Measurements from ENCODE around the gene TNFAIP1.
"Not testable (repeated sequence)": the region's sequence is repeated elsewhere in the genome, so short reads cannot be mapped to it uniquely, and the experiment has no call there.

TNFAIP1 gene

DNA sequence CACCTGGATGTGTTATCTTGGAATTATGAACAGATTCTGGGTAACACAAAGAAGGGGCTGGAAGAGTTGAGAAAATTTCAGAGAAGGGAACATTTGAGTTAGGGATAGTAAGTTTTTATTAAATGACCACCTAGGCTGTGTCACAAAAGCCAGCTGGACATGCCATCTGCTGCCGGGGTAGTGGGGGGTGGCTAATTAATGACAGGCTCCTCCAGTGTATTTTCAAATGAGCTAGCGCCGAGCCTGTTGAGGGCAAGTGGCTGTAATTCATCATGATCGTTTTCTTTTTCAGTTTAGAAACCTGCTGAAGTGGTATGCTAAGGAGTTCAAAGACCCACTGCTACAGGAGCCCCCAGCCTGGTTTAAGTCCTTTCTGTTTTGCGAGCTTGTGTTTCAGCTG, 10.3 kb upstream of the TNFAIP1 start:
- no peak for DNase-seq

DNA sequence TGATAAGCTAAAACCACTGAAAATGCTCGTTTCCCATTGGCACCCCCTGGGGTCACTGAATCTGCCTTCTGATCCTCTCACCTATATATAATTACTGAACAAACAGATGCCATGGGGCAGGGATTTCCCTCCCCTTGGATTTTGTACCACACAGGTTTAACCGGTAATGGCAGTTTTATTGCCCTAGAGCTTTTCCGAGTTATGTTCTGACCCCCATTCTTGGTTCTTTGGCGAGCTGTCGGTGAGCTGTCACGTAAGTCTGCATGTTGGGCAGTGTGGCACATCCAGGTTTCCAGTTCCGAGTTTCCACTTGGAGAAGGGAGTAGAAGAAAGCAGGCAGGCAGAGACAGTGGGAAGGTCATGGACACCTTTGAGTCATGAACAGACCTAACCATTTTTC, 9.4 kb upstream of the TNFAIP1 start:
- no peak for DNase-seq

DNA sequence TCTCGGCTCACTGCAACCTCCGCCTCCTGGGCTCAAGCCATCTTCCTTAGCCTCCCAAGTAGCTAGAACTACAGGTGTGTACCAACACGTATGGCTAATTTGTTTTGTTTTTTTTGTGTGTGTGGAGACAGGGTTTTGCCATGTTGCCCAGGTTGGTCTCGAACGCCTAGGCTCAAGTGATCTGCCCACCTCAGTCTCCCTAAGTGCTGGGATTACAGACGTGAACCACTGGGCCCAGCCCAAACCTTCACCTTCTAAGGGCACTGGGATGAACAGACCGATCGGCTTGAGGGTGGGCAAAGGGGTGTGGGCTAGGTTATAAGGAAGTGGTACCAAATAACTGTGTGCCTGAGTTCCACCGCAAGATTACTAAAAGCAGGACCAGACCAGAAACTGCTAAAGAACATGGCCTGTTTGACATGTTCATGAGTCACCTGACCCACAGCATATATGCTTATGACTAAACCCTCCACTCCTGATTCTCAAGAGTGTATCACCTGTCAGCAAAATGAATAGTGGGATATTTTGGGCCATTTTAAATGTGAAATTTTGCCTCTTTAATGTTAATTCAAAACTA, 8.4 kb upstream of the TNFAIP1 start:
- DNase-seq: no peak

DNA sequence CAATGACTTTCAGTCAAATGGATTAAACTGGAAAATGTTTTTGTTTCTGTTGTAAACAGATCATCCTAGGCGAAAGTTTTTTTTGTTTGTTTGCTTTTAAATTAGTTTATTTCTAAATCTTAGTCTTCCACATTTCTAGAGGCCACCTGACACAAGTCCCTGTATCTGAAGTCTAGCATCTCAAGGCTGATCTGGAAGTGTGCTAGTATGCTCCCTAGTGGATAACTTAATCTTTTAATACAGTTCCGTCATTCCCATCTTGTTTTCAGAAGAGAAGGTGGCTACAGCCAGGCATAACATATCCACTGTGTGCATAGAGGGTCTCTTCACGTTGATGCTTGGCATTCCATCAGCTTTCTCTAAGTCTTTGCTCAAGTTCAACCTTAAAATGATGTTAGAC, 7.9 kb upstream of the TNFAIP1 start:
- no peak for DNase-seq

DNA sequence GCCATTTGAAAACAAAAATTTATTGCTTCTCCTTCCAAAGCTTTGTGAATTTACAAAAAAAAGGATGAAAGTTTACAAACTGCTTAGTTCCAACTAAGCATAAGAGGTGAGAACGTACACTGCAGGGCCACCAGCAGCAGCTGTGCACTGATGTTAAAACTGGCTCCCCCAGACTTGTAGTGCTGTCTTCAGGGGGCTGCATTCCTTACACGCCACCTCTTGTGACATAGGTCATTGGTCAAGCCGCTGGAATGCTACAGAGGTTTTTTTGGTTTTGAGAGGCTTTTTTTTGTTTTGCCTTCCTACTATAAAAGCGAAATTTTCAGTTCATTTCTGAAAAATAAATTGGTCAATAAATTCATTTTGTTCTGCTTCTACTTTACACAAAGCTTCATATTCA, 7.2 kb upstream of the TNFAIP1 start:
- DNase-seq: no peak

DNA sequence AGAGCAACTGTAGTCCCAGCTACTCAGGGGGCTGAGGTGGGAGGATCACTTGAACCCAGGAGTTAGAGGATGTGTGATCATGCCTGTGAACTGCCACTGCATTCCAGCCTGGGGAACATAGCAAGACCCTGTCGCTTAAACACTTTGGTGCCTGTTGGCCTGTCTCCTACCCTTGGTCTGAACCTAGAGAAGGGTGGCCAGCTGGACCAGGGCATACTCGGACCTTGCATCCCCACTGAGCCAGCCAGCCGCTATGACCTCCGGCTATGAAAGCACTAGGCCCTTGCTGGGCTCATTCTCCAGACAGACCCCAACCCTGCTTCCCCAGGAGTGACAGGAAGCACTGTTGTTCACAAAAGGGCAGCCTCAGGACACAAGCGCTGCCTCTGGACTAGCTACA, 4.9 kb upstream of the TNFAIP1 start:
- DNase-seq: no peak

DNA sequence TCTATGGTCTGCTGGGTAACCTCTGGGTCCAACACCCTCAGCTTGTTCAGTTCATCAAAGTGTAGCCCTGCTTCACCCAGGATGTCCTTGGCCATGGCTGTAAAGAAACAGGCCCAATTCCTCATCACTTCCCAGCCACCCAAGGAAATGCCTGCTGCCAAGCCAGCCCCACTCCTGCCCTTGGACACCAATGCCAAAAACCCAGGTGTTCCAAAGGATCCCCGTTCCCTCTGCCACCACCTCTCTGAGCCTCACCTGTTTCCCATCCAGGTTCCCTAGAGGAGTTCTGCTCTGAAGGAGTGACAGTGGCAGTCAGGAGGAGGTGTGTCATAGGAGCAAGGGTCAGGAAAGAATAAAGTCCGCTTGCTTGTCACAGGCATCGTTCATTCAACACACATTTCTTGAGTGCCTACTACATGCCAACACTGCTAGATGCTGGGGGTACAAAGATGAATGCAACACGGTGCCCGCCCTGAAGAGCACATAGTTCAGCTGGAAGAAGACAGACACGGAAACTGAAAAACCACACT, 3.6 kb upstream of the TNFAIP1 start:
- no peak for DNase-seq

DNA sequence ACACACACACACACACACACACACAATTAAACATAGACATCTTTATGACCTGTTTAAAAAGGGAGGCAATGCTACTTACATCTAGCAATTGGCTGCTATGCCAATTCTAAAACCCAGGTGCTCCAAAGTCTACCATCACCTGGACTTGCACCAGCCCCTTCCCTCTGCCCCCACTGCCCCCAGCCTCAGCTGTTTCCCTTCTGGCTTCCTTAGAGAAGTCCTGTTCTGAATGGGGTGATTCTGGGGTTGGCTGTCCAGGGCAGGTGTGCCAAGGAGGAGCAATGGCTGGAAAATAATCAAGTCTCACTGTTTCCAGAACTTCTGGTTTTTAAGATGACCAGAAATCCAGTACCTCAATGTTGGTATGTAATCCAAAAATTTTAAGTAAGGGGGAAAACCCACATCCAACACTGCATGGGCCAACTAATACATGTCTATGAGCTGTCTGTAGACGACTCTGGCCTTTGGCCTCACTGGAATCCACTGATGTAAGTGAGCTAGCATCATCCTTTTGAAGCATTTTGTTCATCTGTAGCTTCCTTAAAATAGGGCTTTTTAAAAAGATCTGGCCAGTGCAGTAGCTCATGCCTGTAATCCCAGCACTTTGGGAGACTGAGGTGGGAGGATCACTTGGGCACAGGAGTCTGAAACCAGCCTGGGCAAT, 2.3 kb upstream of the TNFAIP1 start:
- no peak for DNase-seq

DNA sequence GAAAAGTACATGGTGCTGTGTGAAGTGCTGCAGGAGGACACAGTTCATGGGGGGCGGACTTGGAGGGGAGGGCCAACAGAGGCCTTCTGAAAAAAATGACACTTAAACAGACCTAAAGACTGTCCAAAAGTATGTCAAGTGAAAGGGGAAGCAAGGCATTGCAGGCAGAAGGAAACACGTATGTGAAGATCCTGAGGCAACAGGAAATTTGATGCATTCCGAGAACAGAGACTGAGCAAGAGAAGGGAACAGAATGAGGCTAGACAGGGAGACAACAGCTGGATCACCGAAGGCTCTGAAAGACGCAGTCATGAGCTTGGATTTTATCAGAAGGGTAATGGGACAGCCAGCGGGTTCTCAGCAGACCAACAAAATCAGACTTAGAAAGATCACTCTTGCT, 1.4 kb upstream of the TNFAIP1 start:
- no peak for DNase-seq

DNA sequence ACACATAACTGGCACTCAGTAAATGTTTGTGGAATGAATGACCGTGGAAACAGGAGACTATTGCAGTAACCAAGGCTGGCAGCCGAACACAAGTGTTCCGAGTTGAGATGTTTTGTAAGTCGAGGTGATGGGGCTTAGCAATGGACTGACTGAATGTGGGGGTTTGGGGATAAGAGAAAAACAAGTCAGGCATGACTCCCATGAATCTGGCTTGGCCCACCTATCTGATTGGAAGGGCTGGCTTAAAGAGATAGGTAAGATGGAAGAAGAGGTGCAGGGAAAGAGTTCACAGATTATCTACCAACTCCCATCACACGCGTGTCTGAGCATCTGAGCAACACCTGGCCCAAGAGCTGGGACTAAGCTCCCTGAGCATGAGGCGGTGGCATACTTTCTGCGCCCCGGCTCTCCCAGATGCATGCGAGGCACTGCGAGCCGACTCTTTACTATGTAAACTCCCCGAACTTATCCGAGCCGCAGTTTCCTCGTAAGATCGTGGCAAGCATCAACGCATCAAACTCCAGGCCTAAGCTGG, 828 bp upstream of the TNFAIP1 start:
- no peak for DNase-seq

DNA sequence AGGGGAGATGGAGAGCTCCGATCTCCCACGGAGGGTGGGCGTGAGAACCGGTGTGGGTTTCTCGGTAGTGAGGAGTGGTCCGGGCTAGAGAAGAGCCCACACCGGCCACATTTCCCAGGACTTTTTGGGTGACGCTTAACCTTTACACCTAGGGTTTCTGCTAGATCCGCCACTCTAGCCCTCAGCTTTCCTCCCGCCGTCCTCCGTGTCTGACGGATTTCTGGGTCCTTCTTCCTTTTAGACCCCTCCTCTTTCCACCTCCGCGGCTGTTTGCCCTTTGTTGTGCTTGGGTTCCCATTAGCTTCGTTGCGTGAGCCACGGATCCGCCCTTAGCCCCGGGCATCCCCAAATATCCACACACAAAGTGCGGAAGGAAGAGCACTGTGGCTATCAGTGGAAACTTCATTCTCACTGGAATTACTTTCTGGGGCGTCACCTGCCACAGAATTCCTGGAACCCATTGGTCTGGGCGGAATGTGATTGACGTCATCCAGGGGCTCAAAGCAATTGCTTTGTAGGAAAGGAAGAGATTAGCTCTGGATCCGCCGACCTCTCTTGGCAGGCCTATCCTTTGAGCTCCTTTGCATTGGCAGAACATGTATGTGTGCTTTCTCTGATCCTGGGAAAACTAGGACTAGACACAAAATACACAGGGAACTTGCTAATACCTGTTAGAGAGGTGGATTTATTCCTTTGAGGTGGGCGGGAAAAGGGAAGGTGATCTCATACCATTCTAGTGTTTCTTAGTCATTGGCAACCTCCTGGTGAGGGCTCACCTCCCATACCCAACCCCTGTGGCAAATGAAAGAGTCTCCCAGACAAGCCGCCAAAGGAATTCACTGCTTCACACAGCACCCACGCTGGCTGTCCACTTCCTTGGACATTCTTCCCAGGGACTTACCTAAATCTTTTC, 654 bp downstream of the TNFAIP1 start:
- peak; percentile 9 for DNase-seq

DNA sequence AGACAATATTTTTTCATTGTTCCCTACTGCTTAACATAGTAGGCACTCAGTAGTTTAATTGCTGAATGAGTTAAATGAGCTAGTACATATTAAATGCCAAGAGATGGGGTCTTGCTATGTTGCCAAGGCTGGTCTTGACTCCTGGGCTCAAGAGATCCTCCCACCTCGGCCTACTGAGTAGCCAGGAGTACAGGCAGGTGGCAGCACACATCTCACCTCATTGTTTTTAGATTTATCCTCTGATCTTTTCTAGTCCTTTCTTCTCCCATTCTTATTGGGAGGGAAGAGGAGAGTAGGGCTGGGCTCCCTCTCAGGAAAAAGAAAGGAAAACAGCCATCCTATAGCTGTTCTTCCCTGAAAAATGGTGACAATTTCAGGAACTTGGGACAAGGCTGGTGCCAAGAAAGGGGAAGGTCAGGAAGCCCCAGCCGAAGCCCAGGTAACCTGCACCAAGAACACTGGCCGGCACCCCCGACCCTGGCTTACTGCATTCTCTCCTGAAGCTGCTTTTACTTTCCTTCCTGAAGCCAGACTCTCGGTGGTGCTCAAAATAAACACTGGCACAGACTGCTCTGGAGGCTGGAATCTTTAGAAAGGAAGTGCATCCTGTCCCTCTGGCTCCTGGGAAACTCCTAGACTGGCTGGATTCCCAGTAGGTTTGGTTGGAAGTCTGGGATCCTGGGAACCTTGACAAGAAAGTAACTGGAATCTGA, 2.7 kb downstream of the TNFAIP1 start:
- DNase-seq: no peak

DNA sequence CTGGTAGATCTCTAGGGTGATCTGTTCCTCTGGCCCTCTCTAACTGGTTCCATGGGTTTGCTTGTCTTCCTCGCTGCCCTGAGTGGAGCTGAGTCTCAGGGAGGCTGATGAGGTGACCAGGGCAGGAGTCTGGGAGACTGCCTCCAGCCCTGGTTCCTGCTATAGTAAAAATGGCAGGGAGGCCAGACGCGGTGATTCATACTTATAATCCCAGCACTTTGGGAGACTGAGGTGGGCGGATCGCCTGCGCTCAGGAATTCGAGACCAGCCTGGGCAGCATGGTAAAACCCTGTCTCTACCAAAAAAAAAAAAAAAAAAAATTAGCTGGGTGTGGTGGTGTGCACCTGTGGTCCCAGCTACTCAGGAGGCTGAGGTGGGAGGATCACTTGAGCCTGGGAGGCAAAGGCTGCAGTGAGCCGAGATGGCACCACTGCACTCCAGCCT, 3.2 kb downstream of the TNFAIP1 start:
- not testable (repeated sequence) for DNase-seq

DNA sequence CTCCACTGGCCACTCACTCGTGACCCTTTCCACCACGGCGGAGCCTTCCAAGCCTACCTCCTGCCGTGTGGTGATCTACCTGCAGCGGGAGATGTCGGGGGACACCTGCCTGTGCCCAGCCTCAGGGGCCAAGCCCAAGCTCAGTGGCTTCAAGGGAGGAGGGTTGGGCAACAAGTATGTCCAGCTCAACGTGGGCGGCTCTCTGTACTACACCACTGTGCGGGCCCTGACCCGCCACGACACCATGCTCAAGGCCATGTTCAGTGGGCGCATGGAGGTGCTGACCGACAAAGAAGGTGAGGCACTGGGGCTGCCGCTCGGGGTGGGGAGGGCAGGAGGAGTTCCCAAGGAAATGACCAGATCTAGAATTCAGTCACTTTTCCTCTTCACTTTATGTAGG, 3.9 kb downstream of the TNFAIP1 start:
- DNase-seq: no peak

DNA sequence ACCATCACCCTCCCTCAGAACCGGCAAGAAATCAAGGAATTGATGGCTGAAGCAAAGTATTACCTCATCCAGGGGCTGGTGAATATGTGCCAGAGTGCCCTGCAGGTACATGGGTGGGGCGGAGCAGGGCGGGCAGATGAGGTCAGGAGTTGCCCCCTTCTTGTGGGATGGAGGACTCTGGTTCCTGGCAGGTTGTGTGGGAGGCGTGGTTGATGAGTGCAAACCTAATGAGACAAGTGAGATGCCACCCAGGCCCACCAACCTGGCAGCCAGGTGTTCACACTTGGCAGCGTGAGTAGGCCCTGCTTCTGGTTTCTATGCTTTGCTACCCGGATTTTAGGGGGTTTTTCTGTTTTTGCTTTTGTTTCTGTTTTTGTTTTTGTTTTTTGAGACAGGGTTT, 4.8 kb downstream of the TNFAIP1 start:
- no peak for DNase-seq

DNA sequence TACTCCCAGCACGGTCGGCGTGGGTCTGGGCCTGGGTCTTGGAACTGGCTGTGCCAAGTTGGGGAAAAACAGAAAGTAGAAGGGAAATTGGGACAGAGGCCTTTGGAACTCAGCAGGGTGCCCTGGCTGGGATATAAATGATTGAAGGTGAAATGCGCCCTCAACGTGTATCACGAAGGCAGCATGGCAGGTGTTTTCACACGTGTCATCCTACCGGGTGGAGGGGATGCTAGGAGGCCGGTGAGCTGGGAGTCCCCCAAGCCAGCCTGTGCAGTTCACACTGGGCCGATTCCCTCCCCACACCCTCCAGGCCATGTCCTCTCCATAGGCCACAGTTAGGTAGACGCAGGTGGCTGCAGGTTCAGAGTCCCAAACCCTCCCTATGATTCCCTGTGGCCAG, 6.0 kb downstream of the TNFAIP1 start:
- DNase-seq: no peak

DNA sequence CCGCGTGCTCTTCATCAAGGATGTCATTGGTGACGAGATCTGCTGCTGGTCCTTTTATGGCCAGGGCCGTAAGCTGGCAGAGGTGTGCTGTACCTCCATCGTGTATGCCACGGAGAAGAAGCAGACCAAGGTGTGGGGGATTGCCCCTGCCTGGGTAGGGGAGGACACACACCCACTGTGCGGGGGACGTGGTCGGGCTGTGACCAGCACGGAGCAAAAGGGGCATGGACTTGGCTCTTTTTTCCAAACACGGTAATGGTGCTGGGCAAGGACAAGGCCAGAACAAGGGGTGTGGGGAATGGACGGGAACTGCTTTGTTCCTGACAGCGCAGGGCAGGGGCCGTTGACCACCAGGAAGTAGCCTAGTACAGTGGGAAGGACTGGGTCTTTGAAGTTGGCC, 6.8 kb downstream of the TNFAIP1 start:
- no peak for DNase-seq

DNA sequence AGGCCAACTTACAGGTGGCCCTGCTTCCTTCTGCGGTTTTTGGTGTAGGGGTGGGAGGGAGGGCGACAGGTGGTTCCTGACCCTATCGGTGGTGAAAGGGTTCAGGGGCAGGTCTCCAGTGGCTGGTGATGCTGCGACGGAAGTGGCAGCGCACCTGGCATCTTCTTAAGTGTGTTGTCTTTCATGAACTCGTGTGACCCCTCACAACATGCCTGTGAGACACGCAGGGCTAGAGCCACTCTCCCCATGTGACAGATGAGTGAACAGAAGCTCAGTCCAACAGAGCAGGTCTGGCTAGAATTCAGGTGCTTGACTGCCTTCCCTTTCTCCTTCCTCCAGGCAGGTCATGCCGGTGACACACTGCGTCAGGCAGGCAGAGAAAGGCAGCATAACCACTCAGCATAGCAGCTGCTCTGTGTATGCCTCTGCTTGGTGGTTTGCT, 8.0 kb downstream of the TNFAIP1 start:
- no peak for DNase-seq

DNA sequence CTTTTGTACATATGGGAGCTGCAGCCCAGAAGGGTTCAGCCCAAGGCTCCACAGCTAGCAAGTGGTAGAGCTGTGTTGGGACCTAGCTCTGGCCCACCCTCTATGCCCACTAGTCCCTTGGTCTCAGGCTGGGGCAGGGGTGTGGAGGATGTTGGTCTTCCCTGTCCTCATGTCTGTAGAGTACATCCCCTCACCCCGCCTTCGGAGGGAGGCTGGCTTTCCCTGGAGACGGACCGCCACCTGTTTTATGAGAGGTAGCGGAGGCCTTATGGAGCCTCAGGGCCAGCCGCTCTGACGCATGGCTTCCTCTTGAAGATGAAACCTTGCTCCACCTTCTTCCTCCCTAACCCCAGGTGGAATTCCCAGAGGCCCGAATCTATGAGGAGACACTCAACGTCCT, 8.4 kb downstream of the TNFAIP1 start:
- DNase-seq: no peak

DNA sequence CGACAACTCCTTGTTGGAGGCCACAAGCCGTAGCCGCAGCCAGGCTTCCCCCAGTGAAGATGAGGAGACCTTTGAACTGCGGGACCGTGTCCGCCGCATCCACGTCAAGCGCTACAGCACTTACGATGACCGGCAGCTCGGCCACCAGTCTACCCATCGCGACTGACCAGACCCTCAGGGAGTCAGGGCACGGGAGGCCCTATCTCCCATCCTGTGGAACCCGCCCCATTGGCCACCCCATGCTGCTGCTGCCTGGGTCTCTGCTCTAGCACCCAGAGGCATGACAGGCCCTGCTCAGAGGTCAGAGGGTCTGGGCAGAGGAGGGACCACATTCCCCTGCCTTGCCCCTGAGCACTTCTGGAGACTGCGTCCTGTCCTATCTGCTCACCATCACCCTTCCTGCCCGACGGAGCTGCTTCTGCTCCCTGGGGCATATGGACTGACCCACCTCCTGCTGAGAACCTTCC, 8.9 kb downstream of the TNFAIP1 start:
- no peak for DNase-seq

DNA sequence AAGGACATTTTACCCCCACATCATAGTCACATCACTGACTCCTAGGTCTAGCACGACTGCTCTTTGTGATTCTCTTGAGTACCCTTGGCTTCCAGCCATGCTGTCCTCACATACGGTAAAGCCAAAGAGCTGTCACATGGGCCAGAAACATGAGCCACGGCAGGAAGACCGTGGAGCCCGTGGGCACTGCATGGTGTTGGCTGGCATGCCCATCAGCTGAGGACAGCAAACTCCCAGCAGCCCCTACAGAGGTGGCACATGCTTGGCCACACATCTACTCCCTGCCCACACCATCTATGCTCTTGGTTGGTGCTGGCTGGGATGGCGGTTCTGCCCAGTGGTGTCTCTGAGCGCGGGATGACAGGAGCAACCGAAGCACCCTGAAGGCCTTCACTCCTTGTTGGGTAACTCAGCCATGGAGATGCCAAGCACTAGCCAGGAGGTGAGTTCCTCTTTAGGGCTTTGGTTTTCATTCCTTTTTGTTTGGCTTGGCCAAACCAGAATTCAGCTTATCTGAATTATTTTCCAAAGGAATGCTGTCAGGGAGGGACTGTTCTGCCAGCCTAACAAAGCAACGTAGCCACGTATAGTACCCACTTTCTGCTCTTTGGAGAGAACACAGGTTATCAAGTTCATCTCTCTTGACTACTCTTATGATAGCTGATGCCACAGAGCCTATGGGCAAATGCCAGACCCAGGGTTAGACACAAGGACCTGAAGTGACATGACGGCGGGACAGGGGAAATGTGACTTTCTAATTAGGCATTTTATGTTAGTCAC, 10.0 kb downstream of the TNFAIP1 start:
- DNase-seq: no peak

DNA sequence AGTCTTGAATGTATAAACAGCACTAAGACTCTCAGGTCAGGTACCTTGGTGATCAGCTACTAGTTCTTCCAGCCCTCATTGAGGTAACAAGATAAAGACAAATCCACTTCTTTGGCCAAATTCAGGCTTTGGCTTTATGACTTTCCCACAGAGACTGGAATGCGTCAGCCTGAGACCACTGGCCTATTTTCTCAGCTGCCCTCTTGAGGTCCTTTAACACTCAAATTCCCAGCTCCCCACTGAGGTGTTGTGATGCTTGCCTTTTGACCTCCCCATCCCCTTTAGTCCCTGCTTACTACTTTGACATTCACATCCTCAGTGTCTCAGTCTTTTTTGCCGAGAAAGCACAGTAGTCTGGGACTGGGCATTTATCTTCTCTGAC, 10.6 kb downstream of the TNFAIP1 start:
- DNase-seq: no peak
